K562 (cell line): ENCODE data around the gene DKKL1. TPM values are rescaled to one million over a fixed set of nuclear protein-coding genes. Genes with fewer than 3 reads are reported as not detected.

Experiments used
- BCLAF1 ChIP-seq, 2 experiments: fragments of 450-650 bp in 1 of 2; IDR thresholded peaks; 2 replicates each; pipeline ENCODE4 v1.6.1; 2011 to 2017; ENCODE audit warnings: low read depth in 2 of 2, antibody characterized with exemption in 1 of 2, borderline replicate concordance in 1 of 2, low read length in 1 of 2, mild to moderate bottlenecking in 1 of 2, mixed read lengths in 1 of 2; ENCODE audit not compliant: control insufficient read depth in 1 of 2
- CBX8 ChIP-seq: fragments of 200-600 bp; sonication (generic); IDR thresholded peaks from 2 replicates; pipeline ENCODE4 v1.6.1; 2012; ENCODE audit warnings: borderline replicate concordance, mixed run types, low read depth, mild to moderate bottlenecking, moderate library complexity, mixed read lengths, low read length, control low read depth, inconsistent platforms; ENCODE audit not compliant: poor library complexity, severe bottlenecking; ENCODE audit errors: extremely low read depth
- CEBPZ ChIP-seq: fragments of 150-350 bp; IDR thresholded peaks from 2 replicates; pipeline ENCODE4 v1.6.1; 2014; ENCODE audit warnings: low read depth, mild to moderate bottlenecking, low read length, borderline replicate concordance
- CUX1 ChIP-seq: fragments of 200-800 bp; sonication (Bioruptor generic); IDR thresholded peaks from 2 replicates; pipeline ENCODE4 v1.6.1; 2016; ENCODE audit warnings: missing genetic modification characterization, missing compliant biosample characterization
- HMG20B ChIP-seq: fragments of 250-450 bp; sonication (Bioruptor Pico); IDR thresholded peaks from 2 replicates; pipeline ENCODE4 v1.5.0; 2021; ENCODE audit warnings: mild to moderate bottlenecking
- HNRNPUL1 ChIP-seq: fragments of 200-400 bp; formaldehyde crosslinking; IDR thresholded peaks from 2 replicates; pipeline ENCODE4 v1.6.1; 2017; ENCODE audit warnings: low read length
- MAFK ChIP-seq: IDR thresholded peaks from 2 replicates; pipeline ENCODE4 v1.6.1; 2011; ENCODE audit warnings: low read length, improper control_type of control experiment
- NCOR1 ChIP-seq: fragments of 450-650 bp; IDR thresholded peaks from 2 replicates; pipeline ENCODE4 v1.6.1; 2016; ENCODE audit warnings: mild to moderate bottlenecking, moderate library complexity
- NELFE ChIP-seq: IDR thresholded peaks from 2 replicates; pipeline ENCODE4 v1.6.1; 2011; ENCODE audit warnings: mild to moderate bottlenecking; ENCODE audit not compliant: insufficient read depth, insufficient read length
- RB1 ChIP-seq: fragments of 450-650 bp; IDR thresholded peaks from 2 replicates; pipeline ENCODE4 v1.6.1; 2017; ENCODE audit warnings: low read depth, mild to moderate bottlenecking
- RBBP5 ChIP-seq: fragments of 200-600 bp; sonication (generic); IDR thresholded peaks from 2 replicates; pipeline ENCODE4 v1.6.1; 2012; ENCODE audit warnings: borderline replicate concordance, mild to moderate bottlenecking, low read length, control low read depth, inconsistent platforms; ENCODE audit not compliant: insufficient read depth, poor library complexity, severe bottlenecking
- RBM14 ChIP-seq: fragments of 200-400 bp; formaldehyde crosslinking; IDR thresholded peaks from 2 replicates; pipeline ENCODE4 v1.6.1; 2018; ENCODE audit warnings: low read depth, mild to moderate bottlenecking, low read length, moderate library complexity, borderline replicate concordance; ENCODE audit not compliant: insufficient read depth
- ZBTB17 ChIP-seq: fragments of 450-650 bp; formaldehyde crosslinking; IDR thresholded peaks from 2 replicates; pipeline ENCODE4 v1.4.0; 2020; ENCODE audit warnings: mild to moderate bottlenecking
- ZFX ChIP-seq: sonication (generic); formaldehyde crosslinking; IDR thresholded peaks from 2 replicates; pipeline ENCODE4 v1.8.0; 2022; ENCODE audit warnings: mild to moderate bottlenecking, missing genetic modification reagents, moderate library complexity
- ZNF23 ChIP-seq: fragments of 250-450 bp; sonication (Bioruptor Pico); IDR thresholded peaks from 2 replicates; pipeline ENCODE4 v1.4.0; 2020; ENCODE audit warnings: mild to moderate bottlenecking
- polyA plus RNA-seq, 8 experiments: library from polyadenylated mRNA; depleted of rRNA in 4 of 8; stranded (reverse) in 5 of 8; unstranded in 3 of 8; fragments of >200 nt; fragmentation: Nextera tagmentation in 2 of 8; fragmentation: Illumina TruSeq in 1 of 8; extraction: Ambion mirVana in 2 of 8; extraction: Trizol in 1 of 8; gene quantifications; 2 replicates each; pipeline versions ENCODE4 v1.2.1 to v1.2.3, GENCODE V29; 2011 to 2014; ENCODE audit warnings: inconsistent platforms in 1 of 8, missing spikeins in 1 of 8
- total RNA-seq, 7 experiments: library from RNA; depleted of rRNA in 6 of 7; stranded (reverse); fragments of >200 nt in 6 of 7; fragmentation: Illumina TruSeq in 2 of 7; extraction: Trizol in 2 of 7; gene quantifications; 2 replicates each; pipeline versions ENCODE4 v1.2.1 to v1.2.3, GENCODE V29; 2011 to 2021; ENCODE audit warnings: low replicate concordance in 1 of 7

Gene DKKL1
- total and polyA plus RNA-seq, 9 of the 15 experiments (the other 6 are each of a cell fraction or from before 2014, with no cell fraction given): 0.15 to 1.7 (median 0.52) TPM

- TF ChIP-seq CEBPZ (no peak), ZBTB17 (CRISPR knock-in tag) (no peak), NELFE (no peak), ZFX (CRISPR knock-in tag) (peak; percentile 84), RB1 (peak; percentile 97), ZNF23 (CRISPR knock-in tag) (no peak), HMG20B (CRISPR knock-in tag) (no peak), BCLAF1 (IDR thresholded peaks at IDR 0.05; ENCODE audit: borderline replicate concordance in 1 of 2, control insufficient read depth in 1 of 2, low read depth in 2 of 2, low read length in 1 of 2) (0 out of 4 replicates have a peak, but pooled peaks of 1 of the 2 experiments have one; percentile 36), HNRNPUL1 (no peak), NCOR1 (no peak), CBX8 (no peak), CUX1 (no peak), MAFK (no peak), RBM14 (no peak), RBBP5 (no peak)
Observed at GRCh38 chr19:49422407-49423070, 58.9 kb downstream of the DKKL1 start (continued).
